IMR-90 (cell line): ENCODE data around the gene ITPRIP. TPM values are rescaled to one million over a fixed set of nuclear protein-coding genes. Genes with fewer than 3 reads are reported as not detected.

Source experiments
- ATAC-seq: fragments of 200-7000 bp; cut with Tn5 transposase; 2 replicates; pipeline ENCODE4 v1.9.1; 2020; ENCODE audit warnings: low read depth, mild to moderate bottlenecking, moderate library complexity
- BruUV-seq: library from RNA; stranded (reverse); fragments of 400-500 nt; replicated peaks from 2 replicates; lab custom pipeline; 2021; lab: Mats Ljungman, UMichigan
- CTCF ChIA-PET: fragments of 300-600 bp; formaldehyde crosslinking; extraction: SDS; loops from one replicate; lab custom pipeline; 2021; ENCODE audit warnings: antibody characterized with exemption; lab: Yijun Ruan, JAX
- POLR2A ChIA-PET: fragments of 300-600 bp; sonication (Branson Sonifier 250); formaldehyde crosslinking; loops from one replicate; lab custom pipeline; 2022; ENCODE audit warnings: antibody characterized with exemption; ENCODE audit not compliant: unreplicated experiment; lab: Charles Lee
- DNase-seq: peaks from one replicate; pipeline ENCODE4 v3.0.0; 2013
- H2AFZ ChIP-seq: replicated peaks from 2 replicates; pipeline ENCODE3; 2013; ENCODE audit warnings: low read length, mild to moderate bottlenecking; ENCODE audit not compliant: poor library complexity
- H2AK5ac ChIP-seq: 2 replicates; pipeline ENCODE4 v1.6.1; 2013; ENCODE audit warnings: low read depth, low read length, inconsistent platforms
- H2AK9ac ChIP-seq: replicated peaks from 2 replicates; pipeline ENCODE3; 2013; ENCODE audit warnings: mild to moderate bottlenecking, low read depth, low read length, moderate library complexity; ENCODE audit not compliant: poor library complexity
- H2BK120ac ChIP-seq: 2 replicates; pipeline ENCODE4 v1.6.1; 2013; ENCODE audit warnings: low read depth, low read length, inconsistent platforms
- H2BK15ac ChIP-seq: 3 replicates; pipeline ENCODE4 v1.6.1; 2013; ENCODE audit warnings: low read depth, low read length, inconsistent platforms
- H2BK20ac ChIP-seq: 2 replicates; pipeline ENCODE4 v1.6.1; 2013; ENCODE audit warnings: low read depth, mild to moderate bottlenecking, inconsistent platforms, low read length, moderate library complexity
- H2BK5ac ChIP-seq: 2 replicates; pipeline ENCODE4 v1.6.1; 2013; ENCODE audit warnings: mild to moderate bottlenecking, low read depth, low read length, inconsistent platforms; ENCODE audit not compliant: poor library complexity, severe bottlenecking
- H3K14ac ChIP-seq: replicated peaks from 2 replicates; pipeline ENCODE4 v1.6.1; 2013; ENCODE audit warnings: low read depth, low read length, inconsistent platforms
- H3K18ac ChIP-seq: 2 replicates; pipeline ENCODE4 v1.6.1; 2013; ENCODE audit warnings: low read depth, low read length, control low read depth
- H3K23ac ChIP-seq: 2 replicates; pipeline ENCODE4 v1.6.1; 2013; ENCODE audit warnings: low read depth, low read length, inconsistent platforms
- H3K27ac ChIP-seq: 2 replicates; pipeline ENCODE4 v1.5.1; 2013; ENCODE audit warnings: mild to moderate bottlenecking, control low read depth, low read length; ENCODE audit not compliant: insufficient read depth
- H3K27me3 ChIP-seq: 2 replicates; pipeline ENCODE4 v1.6.1; 2013; ENCODE audit warnings: low read length; ENCODE audit not compliant: control insufficient read depth, insufficient read depth
- H3K36me3 ChIP-seq: 2 replicates; pipeline ENCODE4 v1.6.1; 2013; ENCODE audit warnings: low read length, mixed read lengths; ENCODE audit not compliant: control insufficient read depth, insufficient read depth
- H3K4ac ChIP-seq: 2 replicates; pipeline ENCODE4 v1.6.1; 2013; ENCODE audit warnings: low read depth, low read length, inconsistent platforms
- H3K4me1 ChIP-seq: 2 replicates; pipeline ENCODE4 v1.6.1; 2013; ENCODE audit warnings: low read length, mixed read lengths; ENCODE audit not compliant: control insufficient read depth, insufficient read depth
- H3K4me2 ChIP-seq: 2 replicates; pipeline ENCODE4 v1.6.1; 2013; ENCODE audit warnings: low read depth, mild to moderate bottlenecking, control low read depth, low read length, moderate library complexity
- H3K4me3 ChIP-seq: 2 replicates; pipeline ENCODE4 v1.5.1; 2013; ENCODE audit warnings: low read depth, mild to moderate bottlenecking, control low read depth, low read length, moderate library complexity; ENCODE audit not compliant: insufficient read depth
- H3K56ac ChIP-seq: 2 replicates; pipeline ENCODE4 v1.6.1; 2013; ENCODE audit warnings: low read length, inconsistent platforms; ENCODE audit not compliant: insufficient read depth; ENCODE audit errors: extremely low read depth
- H3K79me1 ChIP-seq, 2 experiments: 2 replicates each; pipeline ENCODE4 v1.6.1; 2013; ENCODE audit warnings: low read length in 2 of 2, inconsistent platforms in 1 of 2, low read depth in 1 of 2
- H3K9ac ChIP-seq: 2 replicates; pipeline ENCODE4 v1.6.1; 2013; ENCODE audit warnings: low read depth, low read length, control low read depth
- H3K9me1 ChIP-seq: 2 replicates; pipeline ENCODE4 v1.6.1; 2013; ENCODE audit warnings: low read length, inconsistent platforms; ENCODE audit not compliant: insufficient read depth
- H3K9me3 ChIP-seq: 2 replicates; pipeline ENCODE4 v1.6.1; 2013; ENCODE audit warnings: low read length; ENCODE audit not compliant: control insufficient read depth, insufficient read depth
- H4K20me1 ChIP-seq: 2 replicates; pipeline ENCODE4 v1.6.1; 2013; ENCODE audit warnings: low read length, inconsistent platforms; ENCODE audit not compliant: insufficient read depth
- H4K5ac ChIP-seq: 2 replicates; pipeline ENCODE4 v1.6.1; 2013; ENCODE audit warnings: mild to moderate bottlenecking, low read depth, low read length, control low read depth
- H4K8ac ChIP-seq, 2 experiments: 2 replicates each; pipeline ENCODE4 v1.6.1; 2013; ENCODE audit warnings: low read depth in 2 of 2, low read length in 2 of 2, control low read depth in 1 of 2, inconsistent platforms in 1 of 2
- H4K91ac ChIP-seq: 2 replicates; pipeline ENCODE4 v1.6.1; 2013; ENCODE audit warnings: low read depth, low read length, inconsistent platforms; ENCODE audit not compliant: insufficient read depth
- BHLHE40 ChIP-seq: fragments of 150-350 bp; IDR thresholded peaks from 2 replicates; pipeline ENCODE4 v1.6.1; 2016; ENCODE audit warnings: mild to moderate bottlenecking, low read depth, low read length
- CEBPB ChIP-seq: IDR thresholded peaks from 2 replicates; pipeline ENCODE4 v1.6.1; 2012; ENCODE audit warnings: low read depth, low read length, improper control_type of control experiment
- FOS ChIP-seq: fragments of 150-350 bp; IDR thresholded peaks from 2 replicates; pipeline ENCODE4 v1.6.1; 2016; ENCODE audit warnings: low read depth, low read length
- MAFK ChIP-seq: IDR thresholded peaks from 2 replicates; pipeline ENCODE4 v1.6.1; 2012; ENCODE audit warnings: low read depth, low read length, improper control_type of control experiment
- POLR2A ChIP-seq: IDR thresholded peaks from 2 replicates; pipeline ENCODE4 v1.6.1; 2012; ENCODE audit warnings: mild to moderate bottlenecking, low read depth, low read length
- WGBS, 2 experiments: methylation state at CpG; one replicate each; pipeline versions ENCODE4 v1.1.5 to v1.1.7; 2013; ENCODE audit warnings: missing lambda C conversion rate in 2 of 2; ENCODE audit not compliant: insufficient read length in 1 of 2; ENCODE audit errors: extremely low coverage in 2 of 2; 5-methylcytosine and 5-hydroxymethylcytosine counted together
- dilution Hi-C: fragments of 300-500 bp; cut with HindIII; formaldehyde crosslinking; loops from one replicate; pipeline ENCODE4 v1.14.3; 2018; ENCODE audit warnings: low sequenced_read_pairs; ENCODE audit not compliant: unreplicated experiment
- in situ Hi-C: fragments of 300-500 bp; cut with MboI; formaldehyde crosslinking; loops from 3 replicates; pipeline ENCODE4 v1.14.3; 2019; ENCODE audit warnings: low sequenced_read_pairs, inconsistent platforms, mixed read lengths
- intact Hi-C: fragments of 100-400 bp; cut with micrococcal nuclease; formaldehyde crosslinking; loops from 2 replicates; pipeline ENCODE4 v1.10.0; 2022
- polyA plus RNA-seq, 3 experiments: library from polyadenylated mRNA; depleted of rRNA; stranded (reverse); fragments of >200 nt; gene quantifications; 2 replicates each; pipeline ENCODE4 v1.2.3, GENCODE V29; 2012; ENCODE audit warnings: low replicate concordance in 1 of 3
- total RNA-seq: library from RNA; depleted of rRNA; stranded (reverse); fragments of >200 nt; gene quantifications from 2 replicates; pipeline ENCODE4 v1.2.3, GENCODE V29; 2012

ITPRIP gene
- total and polyA plus RNA-seq, 2 of the 4 experiments (the other 2 are of a cell fraction): 7.5 to 31.9 TPM

GRCh38 chr10:104317726-104318299 lies 20.5 kb downstream of the ITPRIP start:
- H3K4me3 ChIP-seq: no peak overlapping the region
- peak overlapping the region; percentile 16; the same call in 1 of the 2 replicates for H2BK120ac ChIP-seq
- H3K27me3 ChIP-seq: no peaks in the 10 kb centered on the region
- H3K9me1 ChIP-seq: peaks cover 54% of the 10 kb centered on the region
- H3K4ac ChIP-seq: peak overlapping the region; percentile 42; the same call in 1 of the 2 replicates
- DNase-seq (no peak), ATAC-seq (no peak)
- H3K9me3 ChIP-seq: no peaks in the 10 kb centered on the region
- peak overlapping the region; percentile 42; the same call in 1 of the 2 replicates for H3K23ac ChIP-seq
- H2AK9ac ChIP-seq: peak overlapping the region; percentile 5
- peaks cover 31% of the 10 kb centered on the region for H3K36me3 ChIP-seq
- dilution Hi-C loops: no loop called here
- H2BK20ac ChIP-seq: peak overlapping the region; percentile 27; the same call in 1 of the 2 replicates
- H2AK5ac ChIP-seq: peak overlapping the region; percentile 56
- peak overlapping the region; percentile 51 for H2BK5ac ChIP-seq
- H4K5ac ChIP-seq: no peak overlapping the region
- H3K14ac ChIP-seq: peak overlapping the region; percentile 61; the same call in 1 of the 2 replicates
- H3K56ac ChIP-seq: no peak overlapping the region
- no peak overlapping the region for H2AFZ ChIP-seq
- no peak overlapping the region for H3K4me2 ChIP-seq
- TF ChIP-seq CEBPB (no peak), POLR2A (no peak), BHLHE40 (no peak), FOS (no peak), MAFK (no peak)
- intact Hi-C loops: loop anchor here (2.0 kb wide), 1 partner anchor 13 kb away; no protein-coding TSS in a partner anchor
- 0 out of 2 replicates have a peak overlapping the region, but pooled peaks have one; percentile 10 for H4K91ac ChIP-seq
- H4K20me1 ChIP-seq: peaks cover 96% of the 10 kb centered on the region
- peaks cover 19 to 97% of the 10 kb centered on the region in 2 experiments for H3K79me1 ChIP-seq
- H3K9ac ChIP-seq: no peak overlapping the region
- POLR2A ChIA-PET: no interaction called here
- H2BK15ac ChIP-seq: no peak overlapping the region
- 92% methylated on average over 4 of the region's 7 CpGs; no CpG with 5 or more reads in 1 of the 2 experiments for WGBS, 2 experiments
- no peak overlapping the region for H3K18ac ChIP-seq
- no TSS peak for BruUV-seq
- H4K8ac ChIP-seq: peak overlapping the region in 1 of 2 experiments; percentile 19; a peak in 1 of 4 replicates
- no peak overlapping the region; the same call in 1 of the 2 replicates for H3K27ac ChIP-seq
- peaks cover 41% of the 10 kb centered on the region for H3K4me1 ChIP-seq
- CTCF ChIA-PET: interaction anchor here (1.3 to 1.5 kb wide), 3 partner anchors 12 to 26 kb away, joined by 5 to 9 read pairs (median 5); no protein-coding TSS in a partner anchor
- in situ Hi-C loops: no loop called here
